ENCODE measurements around the gene VAPA.

The VAPA gene

DNA sequence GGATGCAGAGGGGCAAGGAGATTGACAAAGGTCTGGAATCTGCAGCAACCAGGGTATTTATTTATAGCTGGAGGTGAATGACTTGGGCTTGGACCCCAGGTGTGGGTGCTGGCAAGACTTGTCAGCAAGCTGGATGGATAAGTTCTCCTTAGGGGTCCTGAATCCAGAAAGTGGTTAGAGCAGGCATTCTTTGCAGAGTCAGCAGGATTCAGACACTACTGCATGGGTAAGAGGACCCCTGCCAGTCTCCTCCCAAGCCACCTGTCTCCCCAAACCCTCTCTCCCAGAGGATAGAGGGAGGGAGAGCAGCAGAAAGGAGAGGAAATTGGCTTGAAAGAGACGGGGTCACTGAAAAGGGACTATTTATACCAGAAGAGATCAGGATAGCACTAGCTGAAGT lies 89.5 kb downstream of the VAPA start:
- DNase-seq (ENCODE audit: low read depth) = no peak

DNA sequence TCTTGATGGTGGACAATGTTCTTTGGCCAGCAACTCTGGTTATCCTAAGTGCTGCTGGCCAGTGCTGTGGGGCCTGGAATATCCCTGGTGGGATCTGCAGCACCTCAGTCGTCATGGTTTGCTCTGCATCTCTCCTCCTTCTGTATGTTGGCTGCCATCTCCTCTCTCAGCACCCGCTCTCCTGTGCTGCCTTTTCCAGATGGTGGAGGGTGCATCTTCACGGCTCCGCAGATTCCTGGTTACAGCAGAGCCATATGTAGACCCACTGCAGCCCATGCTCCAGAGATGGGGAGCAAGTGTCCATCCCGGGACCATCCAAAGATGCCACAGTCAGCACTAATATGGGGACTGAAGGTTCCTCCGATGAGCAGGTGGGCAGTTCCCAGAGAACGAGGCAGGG lies 90.0 kb downstream of the VAPA start:
- no peak for DNase-seq (ENCODE audit: low read depth)

DNA sequence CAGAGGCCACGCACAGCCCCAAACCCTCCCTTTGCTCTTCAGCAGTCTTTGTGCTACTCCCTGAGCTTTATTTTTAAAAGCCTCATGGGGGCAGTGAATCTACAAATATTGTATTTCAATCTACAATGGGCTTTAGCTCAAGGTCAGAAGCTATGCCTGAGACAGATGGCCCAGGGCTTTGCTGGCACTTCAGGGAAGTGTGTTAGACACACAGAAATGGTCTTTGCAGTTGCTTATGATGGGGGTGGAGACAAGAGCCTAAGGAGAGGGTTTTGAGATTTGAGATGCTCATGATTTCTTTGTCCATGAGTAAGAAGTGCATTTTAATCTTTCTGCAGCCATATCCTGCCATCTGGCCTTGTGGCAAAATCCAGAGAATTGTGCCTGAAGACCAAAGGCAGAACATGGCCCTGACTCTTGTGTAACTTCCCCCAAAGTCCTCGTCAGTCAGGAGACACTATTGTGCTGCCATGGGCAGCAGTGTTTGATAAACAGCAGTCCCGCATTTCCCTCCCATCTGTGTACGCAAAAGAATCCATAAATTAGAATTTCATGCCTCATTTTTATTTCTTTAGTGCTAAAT lies 92.6 kb downstream of the VAPA start:
- DNase-seq (ENCODE audit: low read depth) = no peak

DNA sequence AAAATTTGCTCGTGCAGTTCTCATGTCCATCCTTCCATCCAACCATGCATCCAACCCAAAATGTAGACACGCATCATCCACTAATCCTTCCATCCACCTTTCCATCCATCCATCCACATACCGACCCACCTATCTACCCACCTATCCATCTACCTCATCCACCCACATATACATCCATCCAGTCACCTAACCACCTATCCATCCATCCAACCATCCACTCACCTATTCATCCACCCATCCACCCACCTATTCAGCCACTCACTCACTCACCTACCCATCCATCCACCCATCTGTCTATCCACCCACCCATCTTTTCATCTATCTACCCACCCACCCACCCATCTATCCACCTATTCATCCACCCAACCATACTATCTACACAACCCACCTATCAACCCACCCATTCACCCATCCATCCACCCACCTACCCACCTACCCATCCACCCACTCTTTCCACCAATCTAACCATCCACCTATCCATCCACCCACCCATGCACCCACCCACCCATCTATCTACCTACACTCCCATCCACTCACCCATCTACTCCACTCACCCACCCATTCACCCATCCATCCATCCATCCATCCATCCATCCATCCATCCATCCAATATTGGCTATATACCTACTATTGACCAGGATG lies 94.3 kb downstream of the VAPA start:
- no peak for DNase-seq (ENCODE audit: low read depth)

Data from stimulated activated CD8-positive, alpha-beta memory T cell treated with anti-CD3 and anti-CD28 coated beads, Interleukin-12 subunit alpha, Interleukin-12 subunit beta, amount 100 ng/mL, for 1 hour (primary cell).